HEK293T (cell line): ENCODE data around the gene CARD19.

Source experiments
- BHLHE40 ChIP-seq: fragments of 450-650 bp; IDR thresholded peaks from 2 replicates; pipeline ENCODE4 v1.6.1; 2016; ENCODE audit warnings: mild to moderate bottlenecking, moderate library complexity, borderline replicate concordance
- FOXA1 ChIP-seq: fragments of 450-650 bp; IDR thresholded peaks from 2 replicates; pipeline ENCODE4 v1.6.1; 2016; ENCODE audit warnings: mild to moderate bottlenecking
- FOXM1 ChIP-seq: fragments of 450-650 bp; IDR thresholded peaks from 2 replicates; pipeline ENCODE4 v1.6.1; 2017; ENCODE audit warnings: mild to moderate bottlenecking, borderline replicate concordance
- HDGF ChIP-seq: fragments of 450-650 bp; IDR thresholded peaks from 2 replicates; pipeline ENCODE4 v1.6.1; 2017; ENCODE audit warnings: antibody characterized with exemption, borderline replicate concordance
- PKNOX1 ChIP-seq: fragments of 450-650 bp; IDR thresholded peaks from 2 replicates; pipeline ENCODE4 v1.6.1; 2016
- SP1 ChIP-seq: fragments of 450-650 bp; IDR thresholded peaks from 2 replicates; pipeline ENCODE4 v1.6.1; 2017
- ZNF384 ChIP-seq: fragments of 450-650 bp; IDR thresholded peaks from 2 replicates; pipeline ENCODE4 v1.6.1; 2016

- no peak for TF ChIP-seq FOXA1
- TF ChIP-seq BHLHE40 = no peak
- TF ChIP-seq FOXM1 = no peak
- TF ChIP-seq PKNOX1 = no peak
- TF ChIP-seq HDGF = no peak
- TF ChIP-seq SP1 = no peak
- TF ChIP-seq ZNF384 = no peak
These were observed 25.6 kb downstream of the CARD19 start for GRCh38 chr9:93121316-93122241.
